Activated T-helper 9 cell treated with anti-CD3 and anti-CD28 coated beads, Interleukin-2, amount 50 U/mL, for 16 hours (primary cell): Measurements from ENCODE around the gene ZNF783.
"Not testable (repeated sequence)": the region's sequence is repeated elsewhere in the genome, so short reads cannot be mapped to it uniquely, and the experiment has no call there.

Experiments
- DNase-seq: peaks from one replicate; pipeline ENCODE4 v3.0.0-alpha.2; 2020; ENCODE audit warnings: low read depth

ZNF783 gene

GRCh38 chr7:149261829-149262617 lies at the start of gene ZNF783:
TSS of gene ZNF783 (plus strand) at chr7:149262196. CDS start at chr7:149262334, 138 bp downstream.
- DNase-seq, result peak; percentile 83

- DNase-seq, result no peak
Measured at GRCh38 chr7:149214020-149214720, 47.8 kb upstream of the ZNF783 start.

GRCh38 chr7:149216402-149216801 lies 45.6 kb upstream of the ZNF783 start:
- DNase-seq, result no peak

- no peak for DNase-seq
Measured at GRCh38 chr7:149217570-149217969, 44.4 kb upstream of the ZNF783 start.

- no peak for DNase-seq
Measured at GRCh38 chr7:149218469-149219420, 43.3 kb upstream of the ZNF783 start.

- DNase-seq, result no peak
Measured at GRCh38 chr7:149220534-149220933, 41.5 kb upstream of the ZNF783 start.

- no peak for DNase-seq
Measured at GRCh38 chr7:149223176-149223575, 38.8 kb upstream of the ZNF783 start.

GRCh38 chr7:149223761-149224160 lies 38.2 kb upstream of the ZNF783 start:
- DNase-seq, result no peak

GRCh38 chr7:149224352-149224751 lies 37.6 kb upstream of the ZNF783 start:
- no peak for DNase-seq

- DNase-seq, result no peak
Measured at GRCh38 chr7:149225106-149225505, 36.9 kb upstream of the ZNF783 start.

GRCh38 chr7:149225656-149226055 lies 36.3 kb upstream of the ZNF783 start:
- no peak for DNase-seq

GRCh38 chr7:149226366-149226765 lies 35.6 kb upstream of the ZNF783 start:
- DNase-seq, result not testable (repeated sequence)

GRCh38 chr7:149226840-149227494 lies 35.0 kb upstream of the ZNF783 start:
- DNase-seq, result no peak

- DNase-seq, result no peak
Measured at GRCh38 chr7:149228831-149229471, 33.0 kb upstream of the ZNF783 start.

GRCh38 chr7:149229526-149229925 lies 32.5 kb upstream of the ZNF783 start:
- no peak for DNase-seq

GRCh38 chr7:149232362-149232761 lies 29.6 kb upstream of the ZNF783 start:
- no peak for DNase-seq

- DNase-seq, result not testable (repeated sequence)
Measured at GRCh38 chr7:149233655-149234204, 28.3 kb upstream of the ZNF783 start.

- no peak for DNase-seq
Measured at GRCh38 chr7:149237502-149237901, 24.5 kb upstream of the ZNF783 start.

- DNase-seq, result no peak
Measured at GRCh38 chr7:149238051-149238450, 23.9 kb upstream of the ZNF783 start.

GRCh38 chr7:149239345-149240143 lies 22.5 kb upstream of the ZNF783 start, which contains the start of gene ZNF212:
TSS of gene ZNF212 (plus strand) at chr7:149239651. CDS start at chr7:149239779, 128 bp downstream.
- DNase-seq, result peak; percentile 84
